ENCODE data around the gene C10orf88. TPM values are rescaled to one million over a fixed set of nuclear protein-coding genes. Genes with fewer than 3 reads are reported as not detected.

The C10orf88 gene
- total and polyA plus RNA-seq, 2 donors from 2014 or later, result 4.3 to 7.6 TPM

DNA sequence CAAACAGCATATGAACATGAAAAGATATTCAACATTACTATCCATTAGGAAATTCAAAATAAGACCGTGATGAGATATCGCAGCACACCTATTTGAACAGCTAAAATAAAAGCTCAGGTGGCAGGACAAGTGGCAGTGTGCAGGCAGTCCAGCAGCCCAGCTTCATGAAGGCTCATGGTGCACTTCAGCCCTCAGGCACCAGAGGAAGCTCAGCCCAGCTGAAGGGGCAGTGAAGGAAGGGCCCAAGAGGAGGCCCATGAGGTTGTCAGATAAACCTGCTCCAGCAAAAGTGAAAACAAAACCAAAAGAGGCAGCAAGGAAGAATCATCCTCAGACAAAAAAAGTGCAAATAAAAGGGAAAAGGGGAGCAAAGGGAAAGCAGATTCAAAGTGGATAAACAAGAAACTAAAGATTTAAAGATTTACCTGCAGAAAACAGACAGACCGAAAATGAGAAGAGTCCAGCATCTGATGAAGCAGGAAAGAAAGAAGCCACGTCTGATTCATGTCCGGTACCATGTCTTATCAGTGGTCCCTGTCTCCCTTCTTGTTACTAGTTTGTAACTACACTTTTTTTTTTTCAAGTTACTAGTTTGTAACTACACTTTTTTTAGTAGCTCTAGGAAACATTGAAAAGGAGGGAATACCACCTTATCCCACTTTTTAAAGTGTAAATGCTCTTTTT, 59.6 kb downstream of the C10orf88 start:
- TF ChIP-seq, protein P1, sequence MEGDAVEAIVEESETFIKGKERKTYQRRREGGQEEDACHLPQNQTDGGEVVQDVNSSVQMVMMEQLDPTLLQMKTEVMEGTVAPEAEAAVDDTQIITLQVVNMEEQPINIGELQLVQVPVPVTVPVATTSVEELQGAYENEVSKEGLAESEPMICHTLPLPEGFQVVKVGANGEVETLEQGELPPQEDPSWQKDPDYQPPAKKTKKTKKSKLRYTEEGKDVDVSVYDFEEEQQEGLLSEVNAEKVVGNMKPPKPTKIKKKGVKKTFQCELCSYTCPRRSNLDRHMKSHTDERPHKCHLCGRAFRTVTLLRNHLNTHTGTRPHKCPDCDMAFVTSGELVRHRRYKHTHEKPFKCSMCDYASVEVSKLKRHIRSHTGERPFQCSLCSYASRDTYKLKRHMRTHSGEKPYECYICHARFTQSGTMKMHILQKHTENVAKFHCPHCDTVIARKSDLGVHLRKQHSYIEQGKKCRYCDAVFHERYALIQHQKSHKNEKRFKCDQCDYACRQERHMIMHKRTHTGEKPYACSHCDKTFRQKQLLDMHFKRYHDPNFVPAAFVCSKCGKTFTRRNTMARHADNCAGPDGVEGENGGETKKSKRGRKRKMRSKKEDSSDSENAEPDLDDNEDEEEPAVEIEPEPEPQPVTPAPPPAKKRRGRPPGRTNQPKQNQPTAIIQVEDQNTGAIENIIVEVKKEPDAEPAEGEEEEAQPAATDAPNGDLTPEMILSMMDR (IDR thresholded peaks at IDR 0.05; ENCODE audit: borderline replicate concordance, extremely low read depth, insufficient read depth), result no peak
- H3K27ac ChIP-seq (ENCODE audit: low read depth in 2 of 2, low read length in 2 of 2), result no peak overlapping the region
- no peaks in the 10 kb centered on the region for H3K9me3 ChIP-seq (ENCODE audit: control insufficient read depth in 2 of 3, insufficient read depth in 1 of 3, low read length in 3 of 3)
- no peak for FAIRE-seq
- intact Hi-C loops (cut with DNase I), result no loop called here
- no peaks in the 10 kb centered on the region for H3K4me1 ChIP-seq (ENCODE audit: control insufficient read depth in 2 of 3, insufficient read depth in 2 of 3, low read depth in 1 of 3, low read length in 3 of 3)
- H3K9ac ChIP-seq (ENCODE audit: low read length in 3 of 3), result no peak overlapping the region
- H3K4me3 ChIP-seq (ENCODE audit: low read length in 3 of 3), result no peak overlapping the region
- no peaks in the 10 kb centered on the region for H3K27me3 ChIP-seq (ENCODE audit: control insufficient read depth, insufficient read depth, low read length)
- no peak for DNase-seq
- H3K36me3 ChIP-seq (ENCODE audit: control insufficient read depth in 2 of 3, insufficient read depth in 3 of 3, low read length in 3 of 3), result no peaks in the 10 kb centered on the region

DNA sequence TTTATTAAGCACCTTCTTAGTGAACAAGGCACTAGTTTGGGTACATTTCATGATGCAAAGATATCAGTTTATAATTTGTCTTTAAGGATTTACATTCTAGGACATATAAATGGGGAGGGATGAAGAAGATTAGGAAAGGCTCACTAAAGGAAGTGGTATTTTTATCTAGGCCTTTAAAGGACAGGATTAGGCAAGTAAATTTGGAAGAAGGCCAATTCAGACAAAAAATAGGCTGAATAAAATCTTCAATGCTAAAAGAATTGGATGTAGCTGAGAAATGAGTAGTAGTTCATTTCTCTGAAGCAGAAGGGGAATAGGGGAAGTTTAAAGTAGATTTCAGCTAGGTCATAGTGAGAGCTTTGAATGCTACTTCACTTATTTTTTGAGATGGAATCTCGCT, 69.9 kb downstream of the C10orf88 start:
- Histone ChIP-seq H3K36me3 (ENCODE audit: control insufficient read depth in 2 of 3, insufficient read depth in 3 of 3, low read length in 3 of 3) (no peaks in the 10 kb centered on the region), H3K9me3 (ENCODE audit: control insufficient read depth in 2 of 3, insufficient read depth in 1 of 3, low read length in 3 of 3) (no peaks in the 10 kb centered on the region), H3K27ac (ENCODE audit: low read depth in 2 of 2, low read length in 2 of 2) (no peak overlapping the region), H3K4me1 (ENCODE audit: control insufficient read depth in 2 of 3, insufficient read depth in 2 of 3, low read depth in 1 of 3, low read length in 3 of 3) (peaks cover 0 to under 1% (median under 1%) of the 10 kb centered on the region in 3 donors), H3K27me3 (ENCODE audit: control insufficient read depth, insufficient read depth, low read length) (no peaks in the 10 kb centered on the region), H3K9ac (ENCODE audit: low read length in 3 of 3) (no peak overlapping the region), H3K4me3 (ENCODE audit: low read length in 3 of 3) (no peak overlapping the region)
- FAIRE-seq, result no peak
- no peak for DNase-seq
- intact Hi-C loops (cut with DNase I), result no loop called here
- TF ChIP-seq, protein P1 (IDR thresholded peaks at IDR 0.05; ENCODE audit: borderline replicate concordance, extremely low read depth, insufficient read depth), result no peak

DNA sequence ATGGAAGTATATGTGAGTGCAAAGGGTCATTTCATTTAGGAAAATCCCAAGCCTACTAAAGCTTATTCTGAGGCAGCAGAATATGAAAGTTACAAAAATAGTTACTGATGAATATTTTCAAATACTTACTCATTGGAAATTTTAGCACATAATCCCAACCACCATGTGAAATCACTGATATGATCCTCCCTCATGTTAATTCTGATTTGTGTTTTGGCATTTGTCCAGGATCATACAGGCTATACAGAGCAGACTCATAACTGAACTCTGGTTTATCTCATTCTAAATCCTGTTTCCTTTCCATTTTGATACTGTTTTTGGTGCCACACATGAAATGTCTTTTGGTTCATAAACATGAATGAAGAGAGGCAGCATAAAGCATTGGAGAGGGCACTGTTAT, 71.3 kb downstream of the C10orf88 start:
- intact Hi-C loops (cut with DNase I), result no loop called here
- peaks cover 0 to 5% (median 2%) of the 10 kb centered on the region in 3 donors for H3K4me1 ChIP-seq (ENCODE audit: control insufficient read depth in 2 of 3, insufficient read depth in 2 of 3, low read depth in 1 of 3, low read length in 3 of 3)
- no peak for FAIRE-seq

More for the DNA sequence above, 71.3 kb downstream of the C10orf88 start:
- Histone ChIP-seq H3K27ac (ENCODE audit: low read depth in 2 of 2, low read length in 2 of 2) (no peak overlapping the region), H3K9ac (ENCODE audit: low read length in 3 of 3) (no peak overlapping the region), H3K36me3 (ENCODE audit: control insufficient read depth in 2 of 3, insufficient read depth in 3 of 3, low read length in 3 of 3) (no peaks in the 10 kb centered on the region), H3K4me3 (ENCODE audit: low read length in 3 of 3) (no peak overlapping the region), H3K9me3 (ENCODE audit: control insufficient read depth in 2 of 3, insufficient read depth in 1 of 3, low read length in 3 of 3) (no peaks in the 10 kb centered on the region), H3K27me3 (ENCODE audit: control insufficient read depth, insufficient read depth, low read length) (no peaks in the 10 kb centered on the region)
- TF ChIP-seq, protein P1 (IDR thresholded peaks at IDR 0.05; ENCODE audit: borderline replicate concordance, extremely low read depth, insufficient read depth), result no peak
- DNase-seq, result no peak

Other genes starting within 250 kb of the C10orf88 start
- gene CUZD1, start 108.4 kb downstream of the C10orf88 start, total RNA-seq, result 0.54 TPM
- gene CUZD1, start 108.4 kb downstream of the C10orf88 start, polyA plus RNA-seq (ENCODE audit: insufficient read depth, low read depth, low replicate concordance), result 0.65 TPM
- 3.8 TPM for gene FAM24B, start 74.6 kb downstream of the C10orf88 start, total RNA-seq
- gene FAM24B, start 74.6 kb downstream of the C10orf88 start, polyA plus RNA-seq (ENCODE audit: insufficient read depth, low read depth, low replicate concordance), result 26.7 TPM
- not detected for gene FAM24A, start 43.6 kb downstream of the C10orf88 start, total RNA-seq
- not detected for gene FAM24A, start 43.6 kb downstream of the C10orf88 start, polyA plus RNA-seq (ENCODE audit: insufficient read depth, low read depth, low replicate concordance)
- 4.3 TPM for gene PSTK, start 26.2 kb upstream of the C10orf88 start, total RNA-seq
- gene PSTK, start 26.2 kb upstream of the C10orf88 start, polyA plus RNA-seq (ENCODE audit: insufficient read depth, low read depth, low replicate concordance), result 4.7 TPM
- gene IKZF5, start 54.6 kb upstream of the C10orf88 start, total RNA-seq, result 17.1 TPM
- 7.3 TPM for gene IKZF5, start 54.6 kb upstream of the C10orf88 start, polyA plus RNA-seq (ENCODE audit: insufficient read depth, low read depth, low replicate concordance)
- gene ACADSB, start 54.8 kb upstream of the C10orf88 start, total RNA-seq, result 26.6 TPM
- gene ACADSB, start 54.8 kb upstream of the C10orf88 start, polyA plus RNA-seq (ENCODE audit: insufficient read depth, low read depth, low replicate concordance), result 48.5 TPM
- gene HMX3, start 181.7 kb upstream of the C10orf88 start, total RNA-seq, result not detected
- not detected for gene HMX3, start 181.7 kb upstream of the C10orf88 start, polyA plus RNA-seq (ENCODE audit: insufficient read depth, low read depth, low replicate concordance)
- 0.25 TPM for gene HMX2, start 193.9 kb upstream of the C10orf88 start, total RNA-seq
- 4.0 TPM for gene HMX2, start 193.9 kb upstream of the C10orf88 start, polyA plus RNA-seq (ENCODE audit: insufficient read depth, low read depth, low replicate concordance)
- gene BUB3, start 200.2 kb upstream of the C10orf88 start, total RNA-seq, result 60.8 TPM
- gene BUB3, start 200.2 kb upstream of the C10orf88 start, polyA plus RNA-seq (ENCODE audit: insufficient read depth, low read depth, low replicate concordance), result 49.0 TPM